ENCODE results near the gene OPN1SW. TPM values are rescaled to one million over a fixed set of nuclear protein-coding genes. Genes with fewer than 3 reads are reported as not detected.

The OPN1SW gene
- total RNA-seq, 2 experiments from 2014 or later: not detected

GRCh38 chr7:128737441-128737840 is 38.2 kb downstream of the OPN1SW start:
- Histone ChIP-seq H3K27me3 (ENCODE audit: control insufficient read depth in 1 of 2, insufficient read depth in 2 of 2, low read length in 2 of 2) (no peaks in the 10 kb centered on the region), H3K4me1 (ENCODE audit: insufficient read depth, low read length) (peaks cover 19% of the 10 kb centered on the region), H3K27ac (ENCODE audit: low read depth in 1 of 2, low read length in 2 of 2) (no peak overlapping the region), H3K9me3 (ENCODE audit: control insufficient read depth in 1 of 2, insufficient read depth in 1 of 2, low read length in 2 of 2) (no peaks in the 10 kb centered on the region), H3K4me3 (ENCODE audit: low read length) (no peak overlapping the region), H3K36me3 (ENCODE audit: insufficient read depth, low read length) (no peaks in the 10 kb centered on the region)
- intact Hi-C loops (cut with DNase I, micrococcal nuclease): loop anchor here in 1 of 2 experiments (5.0 to 10.0 kb wide), 2 partner anchors 125 to 1083 kb away; partner anchors contain the start of genes ATP6V1F and SND1
- no peak for TF ChIP-seq CTCF (IDR thresholded peaks at IDR 0.05)
- Mint-ChIP-seq H3K4me1 (ENCODE audit: low read depth) (peaks cover 41% of the 10 kb centered on the region), H3K36me3 (ENCODE audit: low read depth) (peaks cover 15% of the 10 kb centered on the region), H3K9me3 (no peaks in the 10 kb centered on the region), H3K27me3 (no peaks in the 10 kb centered on the region), H3K4me3 (peak overlapping the region; percentile 40), H3K27ac (peak overlapping the region; percentile 96)
- ATAC-seq (ENCODE audit: poor library complexity): no peak
- ChIA-PET POLR2A (interaction anchor here (1.3 kb wide), 1 partner anchor 16 kb away, joined by 3 read pairs; no protein-coding TSS in a partner anchor), CTCF (interaction anchor here (1.0 to 1.7 kb wide), 2 partner anchors 19 to 354 kb away, joined by 3 read pairs; no protein-coding TSS in a partner anchor)
- no peak for DNase-seq

- ChIA-PET POLR2A (no interaction called here), CTCF (no interaction called here)
- H3K4me3 Mint-ChIP-seq: no peak overlapping the region
- Histone ChIP-seq H3K36me3 (ENCODE audit: insufficient read depth, low read length) (no peaks in the 10 kb centered on the region), H3K27me3 (ENCODE audit: control insufficient read depth in 1 of 2, insufficient read depth in 2 of 2, low read length in 2 of 2) (no peaks in the 10 kb centered on the region), H3K4me1 (ENCODE audit: insufficient read depth, low read length) (peaks cover 14% of the 10 kb centered on the region), H3K4me3 (ENCODE audit: low read length) (no peak overlapping the region), H3K9me3 (ENCODE audit: control insufficient read depth in 1 of 2, insufficient read depth in 1 of 2, low read length in 2 of 2) (no peaks in the 10 kb centered on the region), H3K27ac (ENCODE audit: low read depth in 1 of 2, low read length in 2 of 2) (no peak overlapping the region)
- ATAC-seq (ENCODE audit: poor library complexity): no peak
- H3K27ac Mint-ChIP-seq: no peak overlapping the region
- no peak for TF ChIP-seq CTCF (IDR thresholded peaks at IDR 0.05)
- intact Hi-C loops (cut with DNase I, micrococcal nuclease): loop anchor here in 1 of 2 experiments (5.0 to 10.0 kb wide), 2 partner anchors 127 to 1081 kb away; partner anchors contain the start of genes ATP6V1F and SND1
- peak in 1 of 14 experiments; percentile 17 for DNase-seq
- H3K9me3 Mint-ChIP-seq: no peaks in the 10 kb centered on the region
- peaks cover 15% of the 10 kb centered on the region for H3K36me3 Mint-ChIP-seq (ENCODE audit: low read depth)
- peaks cover 21% of the 10 kb centered on the region for H3K4me1 Mint-ChIP-seq (ENCODE audit: low read depth)
- H3K27me3 Mint-ChIP-seq: peaks cover 11% of the 10 kb centered on the region
These were observed 40.2 kb downstream of the OPN1SW start for GRCh38 chr7:128735436-128735835.

GRCh38 chr7:128734890-128735289 is 40.7 kb downstream of the OPN1SW start:
- ChIA-PET CTCF (no interaction called here), POLR2A (no interaction called here)
- intact Hi-C loops (cut with DNase I, micrococcal nuclease): loop anchor here in 1 of 2 experiments (5.0 to 10.0 kb wide), 2 partner anchors 127 to 1080 kb away; partner anchors contain the start of genes ATP6V1F and SND1
- H3K4me1 ChIP-seq (ENCODE audit: insufficient read depth, low read length): peaks cover 10% of the 10 kb centered on the region
- Mint-ChIP-seq H3K4me1 (ENCODE audit: low read depth) (peaks cover 16% of the 10 kb centered on the region), H3K27ac (no peak overlapping the region), H3K4me3 (no peak overlapping the region), H3K27me3 (peaks cover 11% of the 10 kb centered on the region), H3K36me3 (ENCODE audit: low read depth) (peaks cover 14% of the 10 kb centered on the region), H3K9me3 (no peaks in the 10 kb centered on the region)
- ATAC-seq (ENCODE audit: poor library complexity): no peak
- DNase-seq: no peak
- H3K36me3 ChIP-seq (ENCODE audit: insufficient read depth, low read length): no peaks in the 10 kb centered on the region
- H3K27me3 ChIP-seq (ENCODE audit: control insufficient read depth in 1 of 2, insufficient read depth in 2 of 2, low read length in 2 of 2): no peaks in the 10 kb centered on the region
- H3K9me3 ChIP-seq (ENCODE audit: control insufficient read depth in 1 of 2, insufficient read depth in 1 of 2, low read length in 2 of 2): no peaks in the 10 kb centered on the region
- TF ChIP-seq CTCF (IDR thresholded peaks at IDR 0.05): no peak
- no peak overlapping the region for H3K4me3 ChIP-seq (ENCODE audit: low read length)
- H3K27ac ChIP-seq (ENCODE audit: low read depth in 1 of 2, low read length in 2 of 2): no peak overlapping the region

All from CD4-positive, alpha-beta T cell (primary cell).